Heart left ventricle (tissue), 16 donors: ENCODE results near the gene RPLP2. TPM values are rescaled to one million over a fixed set of nuclear protein-coding genes. Genes with fewer than 3 reads are reported as not detected.

ENCODE experiments used
- ATAC-seq, 4 donors: fragments of 200-7000 bp; cut with Tn5 transposase; one replicate each; pipeline ENCODE4 v1.9.1; 2020 to 2022; ENCODE audit warnings: moderate library complexity in 4 of 4, mild to moderate bottlenecking in 3 of 4, moderate number of reproducible peaks in 1 of 4
- DNase-seq, 5 donors: peaks; one replicate each; pipeline ENCODE4 v3.0.0-alpha.2; 2020
- H3K27ac ChIP-seq, 12 donors: fragments of 200-600 bp; sonication (generic) in 4 of 12; one replicate each; pipeline versions ENCODE4 v1.5.0 to v1.8.0; 2016 to 2022; ENCODE audit warnings: mild to moderate bottlenecking in 2 of 12
- H3K27me3 ChIP-seq, 9 donors: fragments of 200-600 bp; sonication (generic) in 2 of 9; one replicate each; pipeline versions ENCODE4 v1.5.1 to v1.8.0; 2016 to 2022; ENCODE audit warnings: mild to moderate bottlenecking in 3 of 9
- H3K36me3 ChIP-seq, 9 donors: fragments of 200-600 bp; sonication (generic) in 2 of 9; one replicate each; pipeline versions ENCODE4 v1.5.0 to v1.8.0; 2018 to 2022; ENCODE audit warnings: mild to moderate bottlenecking in 2 of 9
- H3K4me1 ChIP-seq, 12 donors: fragments of 200-600 bp; sonication (generic) in 4 of 12; one replicate each; pipeline versions ENCODE4 v1.5.0 to v1.8.0; 2016 to 2022; ENCODE audit warnings: mild to moderate bottlenecking in 3 of 12
- H3K4me3 ChIP-seq, 12 donors: fragments of 200-600 bp; sonication (generic) in 4 of 12; one replicate each; pipeline versions ENCODE4 v1.5.0 to v1.8.0; 2017 to 2022; ENCODE audit warnings: mild to moderate bottlenecking in 9 of 12, moderate library complexity in 4 of 12
- H3K9me3 ChIP-seq, 12 donors: fragments of 200-600 bp; sonication (generic) in 4 of 12; one replicate each; pipeline versions ENCODE4 v1.5.0 to v1.8.0; 2016 to 2022; ENCODE audit warnings: mild to moderate bottlenecking in 1 of 12
- CTCF ChIP-seq, 12 donors: fragments of 200-600 bp; sonication (generic) in 4 of 12; IDR thresholded peaks; one replicate each; pipeline versions ENCODE4 v1.5.0 to v1.8.0; 2018 to 2022; ENCODE audit warnings: antibody characterized with exemption in 12 of 12, mild to moderate bottlenecking in 5 of 12
- POLR2A ChIP-seq, 2 donors: fragments of 450-650 bp; IDR thresholded peaks; one replicate each; pipeline ENCODE4 v1.6.1; 2017; ENCODE audit warnings: antibody characterized with exemption in 2 of 2, mild to moderate bottlenecking in 2 of 2, moderate library complexity in 2 of 2
- WGBS, 4 donors: extraction: QIAGEN DNeasy Blood & Tissue Kit in 2 of 4; methylation state at CpG; one replicate each; pipeline versions ENCODE4 v1.1.5 to v1.1.7; 2013 to 2018; 5-methylcytosine and 5-hydroxymethylcytosine counted together
- intact Hi-C, 10 donors: fragments of 100-400 bp; cut with DNase I; formaldehyde crosslinking; loops; one replicate each; pipeline versions ENCODE4 v1.11.1 to v1.14.2; 2022
- polyA plus RNA-seq, 2 donors: library from polyadenylated mRNA; stranded (reverse); fragments of 200-250 nt; gene quantifications; one replicate each; pipeline ENCODE4 v1.2.3, GENCODE V29; 2013
- total RNA-seq, 9 donors: library from RNA; depleted of rRNA in 2 of 9; stranded (reverse); fragments of >200 nt in 2 of 9; fragmentation: NEBNext Ultra II Directional in 3 of 9; extraction: Animal tissue kit (Norgen Biotek cat#: 25700) in 3 of 9; gene quantifications; one replicate each; pipeline versions ENCODE4 v1.1.0 to v1.2.4, GENCODE V29; 2016 to 2023
- donor health status: ischemic (EF 13 %, LVEDD 7.1; RV severe dilation, severe dysfunction).
- donor health status: healthy with polysubstance abuse.
- donor health status: DM: no; HTN: yes; CAD: no.
- donor health status: DM: no; HTN: no; CAD: no.
- donor health status: ischemic (EF 25% LVEDD 6.9; RV normal size, moderate dysfunction).
- donor health status: ischemic (EF 25% LVEDD 5.7; RV mildly dilated, moderate dysfunction).
- donor health status: healthy.
- donor health status: DM: yes; HTN: yes; CAD: no.
- donor health status: ischemic (EF 35%, LVEDD 5.7; RV mildly dilated, moderate dysfunction).
- donor health status: nonischemic (EF 11% LVEDD 7.7; RV severe dilation, severe dysfunction).
- donor health status: DM: yes; HTN: yes; CAD: no.
- donor health status: PGD.
- donor health status: ischemic (EF 29% LVEDD 5.4; RV normal size, mild dysfunction).
- donor health status: nonischemic (EF 23%, LVEDD 6.1; RV moderate dilation, normal function).

RPLP2 gene
- total and polyA plus RNA-seq, 11 donors = 236 to 1,652 (median 969) TPM

- peaks cover 10 to 49% (median 35%) of the 10 kb centered on the region in 12 donors for H3K4me1 ChIP-seq
- no peak for ATAC-seq
- H3K27ac ChIP-seq = no peak overlapping the region
- H3K27me3 ChIP-seq = no peaks in the 10 kb centered on the region
- intact Hi-C loops = loop anchor here in 1 of 10 donors (10.0 kb wide), 1 partner anchor 446 kb away; no protein-coding TSS in a partner anchor
- no peak for DNase-seq
- no peaks in the 10 kb centered on the region for H3K9me3 ChIP-seq
- TF ChIP-seq CTCF (IDR thresholded peaks at IDR 0.05) (no peak), POLR2A (IDR thresholded peaks at IDR 0.05) (no peak)
- 92 to 96% (median 96%) methylated on average over 18 to 30 of the region's 30 CpGs for WGBS, 4 donors
- H3K36me3 ChIP-seq = peaks cover 0 to 38% (median 9%) of the 10 kb centered on the region in 9 donors
- no peak overlapping the region for H3K4me3 ChIP-seq
Measured at GRCh38 chr11:800473-800872, 9.3 kb upstream of the RPLP2 start.

GRCh38 chr11:801097-801780 is 8.5 kb upstream of the RPLP2 start:
- H3K36me3 ChIP-seq = peaks cover 0 to 38% (median 9%) of the 10 kb centered on the region in 9 donors
- H3K4me1 ChIP-seq = peaks cover 10 to 49% (median 33%) of the 10 kb centered on the region in 12 donors
- no peak for DNase-seq
- ATAC-seq = no peak
- intact Hi-C loops = loop anchor here in 1 of 10 donors (10.0 kb wide), 1 partner anchor 446 kb away; no protein-coding TSS in a partner anchor
- no peak overlapping the region for H3K27ac ChIP-seq
- WGBS, 4 donors = 91 to 95% (median 93%) methylated on average over 10 to 20 of the region's 20 CpGs
- no peak overlapping the region for H3K4me3 ChIP-seq
- no peaks in the 10 kb centered on the region for H3K9me3 ChIP-seq
- no peak for TF ChIP-seq CTCF (IDR thresholded peaks at IDR 0.05)
- TF ChIP-seq POLR2A (IDR thresholded peaks at IDR 0.05) = no peak
- no peaks in the 10 kb centered on the region for H3K27me3 ChIP-seq

GRCh38 chr11:802018-802617 is 7.6 kb upstream of the RPLP2 start:
- 94 to 98% (median 97%) methylated on average over 11 to 21 of the region's 21 CpGs for WGBS, 4 donors

More at GRCh38 chr11:802018-802617, 7.6 kb upstream of the RPLP2 start:
- ATAC-seq (no peak), DNase-seq (no peak)
- no peaks in the 10 kb centered on the region for H3K9me3 ChIP-seq
- intact Hi-C loops = loop anchor here in 1 of 10 donors (10.0 kb wide), 1 partner anchor 447 kb away; no protein-coding TSS in a partner anchor
- peaks cover 4 to 42% (median 24%) of the 10 kb centered on the region in 12 donors for H3K4me1 ChIP-seq
- TF ChIP-seq CTCF (IDR thresholded peaks at IDR 0.05) = no peak
- TF ChIP-seq POLR2A (IDR thresholded peaks at IDR 0.05) = no peak
- H3K36me3 ChIP-seq = peaks cover 0 to 38% (median 9%) of the 10 kb centered on the region in 9 donors
- H3K27ac ChIP-seq = no peak overlapping the region
- H3K27me3 ChIP-seq = no peaks in the 10 kb centered on the region
- no peak overlapping the region for H3K4me3 ChIP-seq
